ENCODE data around the gene NFATC3. TPM values are rescaled to one million over a fixed set of nuclear protein-coding genes. Genes with fewer than 3 reads are reported as not detected.
A peak's percentile ranks its signal among the peaks of the same experiment; 100 is the strongest.

Gene NFATC3
- total RNA-seq, 1 experiment from 2014 or later: 12.1 TPM

DNA sequence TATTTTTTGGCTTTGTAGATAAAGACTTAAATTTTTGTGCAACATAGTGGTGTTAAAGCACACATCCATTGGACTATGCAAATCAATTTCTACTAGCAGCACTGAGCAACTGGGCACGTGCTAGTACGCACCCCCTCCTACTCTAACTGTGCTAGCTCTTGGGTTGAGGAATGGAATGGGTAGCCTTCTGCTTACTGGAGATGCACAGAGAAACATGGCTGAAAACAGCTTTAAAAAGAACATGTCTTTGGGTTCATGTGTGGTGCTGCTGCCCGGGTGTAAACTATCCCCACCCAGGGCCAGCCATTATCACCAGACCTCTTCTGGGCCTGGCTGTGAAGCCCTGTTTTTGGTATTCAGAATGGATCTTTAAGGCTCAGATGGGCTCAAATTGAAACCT lies 143.5 kb downstream of the NFATC3 start:
- Histone ChIP-seq H3K4me1 (ENCODE audit: insufficient read depth, low read length) (peaks cover 4% of the 10 kb centered on the region), H3K9me2 (replicated peaks; ENCODE audit: low read length) (no peaks in the 10 kb centered on the region), H3K9ac (ENCODE audit: low read length) (no peak overlapping the region), H3K4me2 (ENCODE audit: low read length) (no peak overlapping the region), H3F3A (ENCODE audit: low read length, unreplicated experiment) (no peaks in the 10 kb centered on the region), H4K20me1 (ENCODE audit: low read length) (peaks cover 20% of the 10 kb centered on the region), H3K79me2 (ENCODE audit: low read length) (peaks cover 26% of the 10 kb centered on the region), H3K9me3 (ENCODE audit: low read length) (no peaks in the 10 kb centered on the region), H3K4me3 (ENCODE audit: low read length) (no peak overlapping the region), H3K27ac (ENCODE audit: low read length) (no peak overlapping the region), H2AFZ (ENCODE audit: low read length) (no peak overlapping the region), H3K27me3 (ENCODE audit: low read length) (no peaks in the 10 kb centered on the region), H3K36me3 (ENCODE audit: low read depth, low read length) (peaks cover 27% of the 10 kb centered on the region)
- ATAC-seq (no peak), DNase-seq (no peak)
- CTCF ChIA-PET: interaction anchor here (0.9 kb wide), 1 partner anchor 135 kb away, joined by 3 read pairs; no protein-coding TSS in a partner anchor
- intact Hi-C loops (cut with micrococcal nuclease): loop anchor here (2.0 kb wide), 2 partner anchors 28 to 134 kb away; no protein-coding TSS in a partner anchor
- no TSS peak for BruUV-seq (replicated peaks)
- TF ChIP-seq, protein P1, sequence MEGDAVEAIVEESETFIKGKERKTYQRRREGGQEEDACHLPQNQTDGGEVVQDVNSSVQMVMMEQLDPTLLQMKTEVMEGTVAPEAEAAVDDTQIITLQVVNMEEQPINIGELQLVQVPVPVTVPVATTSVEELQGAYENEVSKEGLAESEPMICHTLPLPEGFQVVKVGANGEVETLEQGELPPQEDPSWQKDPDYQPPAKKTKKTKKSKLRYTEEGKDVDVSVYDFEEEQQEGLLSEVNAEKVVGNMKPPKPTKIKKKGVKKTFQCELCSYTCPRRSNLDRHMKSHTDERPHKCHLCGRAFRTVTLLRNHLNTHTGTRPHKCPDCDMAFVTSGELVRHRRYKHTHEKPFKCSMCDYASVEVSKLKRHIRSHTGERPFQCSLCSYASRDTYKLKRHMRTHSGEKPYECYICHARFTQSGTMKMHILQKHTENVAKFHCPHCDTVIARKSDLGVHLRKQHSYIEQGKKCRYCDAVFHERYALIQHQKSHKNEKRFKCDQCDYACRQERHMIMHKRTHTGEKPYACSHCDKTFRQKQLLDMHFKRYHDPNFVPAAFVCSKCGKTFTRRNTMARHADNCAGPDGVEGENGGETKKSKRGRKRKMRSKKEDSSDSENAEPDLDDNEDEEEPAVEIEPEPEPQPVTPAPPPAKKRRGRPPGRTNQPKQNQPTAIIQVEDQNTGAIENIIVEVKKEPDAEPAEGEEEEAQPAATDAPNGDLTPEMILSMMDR (conservative IDR thresholded peaks at IDR 0.05; ENCODE audit: low read depth, low read length): no peak
- TF ChIP-seq EZH2phosphoT487 (IDR thresholded peaks at IDR 0.05; ENCODE audit: borderline replicate concordance, low read length): no peak
- no peak for TF ChIP-seq EZH2 (IDR thresholded peaks at IDR 0.05; ENCODE audit: low read length, unreplicated experiment)
- POLR2A ChIA-PET (ENCODE audit: unreplicated experiment): interaction anchor here (0.7 kb wide), 1 partner anchor 9 kb away, joined by 4 read pairs; no protein-coding TSS in a partner anchor

DNA sequence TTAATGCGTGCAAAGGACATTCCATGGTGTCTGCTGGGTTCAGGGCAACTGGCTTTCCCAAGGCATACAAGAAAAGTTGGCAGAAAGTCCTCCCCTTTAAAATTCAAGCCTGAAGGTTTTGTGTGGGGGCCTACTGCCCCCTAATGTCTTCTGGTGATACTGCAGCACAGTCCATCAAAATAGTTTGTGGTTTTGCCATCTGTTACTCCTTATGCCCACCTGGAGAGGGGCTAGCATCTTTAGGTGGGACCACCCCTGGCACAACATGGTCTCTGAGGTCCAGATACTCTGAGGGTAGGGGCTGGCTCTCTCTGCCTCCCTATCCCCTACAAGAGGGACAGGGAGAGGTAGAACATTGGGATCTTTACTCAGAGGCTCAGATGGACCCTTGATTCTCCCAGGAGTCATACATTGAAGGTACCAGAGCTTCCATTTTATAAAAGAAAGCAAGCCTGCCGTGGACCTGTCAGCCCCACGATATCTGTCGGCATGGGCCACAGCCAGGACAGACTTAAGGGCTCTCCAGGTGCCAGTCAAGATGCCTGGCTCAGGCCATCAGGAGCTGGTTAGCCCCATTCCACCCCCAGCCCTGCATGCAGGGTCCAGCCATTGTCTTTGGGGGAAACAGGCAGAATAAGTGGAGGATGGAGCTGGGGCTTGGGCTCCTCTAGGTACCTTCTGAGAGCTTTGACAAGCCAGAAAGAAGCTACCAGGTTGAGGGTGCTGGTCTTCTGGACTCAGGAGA lies 144.4 kb downstream of the NFATC3 start:
- Histone ChIP-seq H3K27ac (ENCODE audit: low read length) (no peak overlapping the region), H3K4me1 (ENCODE audit: insufficient read depth, low read length) (peaks cover 13% of the 10 kb centered on the region), H3K4me2 (ENCODE audit: low read length) (no peak overlapping the region), H3F3A (ENCODE audit: low read length, unreplicated experiment) (no peaks in the 10 kb centered on the region), H4K20me1 (ENCODE audit: low read length) (peaks cover 23% of the 10 kb centered on the region), H3K9ac (ENCODE audit: low read length) (no peak overlapping the region), H3K79me2 (ENCODE audit: low read length) (peaks cover 34% of the 10 kb centered on the region), H3K4me3 (ENCODE audit: low read length) (no peak overlapping the region), H3K9me2 (replicated peaks; ENCODE audit: low read length) (no peaks in the 10 kb centered on the region), H3K9me3 (ENCODE audit: low read length) (no peaks in the 10 kb centered on the region), H3K36me3 (ENCODE audit: low read depth, low read length) (peaks cover 30% of the 10 kb centered on the region), H2AFZ (ENCODE audit: low read length) (no peak overlapping the region), H3K27me3 (ENCODE audit: low read length) (no peaks in the 10 kb centered on the region)
- TF ChIP-seq EZH2 (IDR thresholded peaks at IDR 0.05; ENCODE audit: low read length, unreplicated experiment): no peak
- TF ChIP-seq, protein P1 (conservative IDR thresholded peaks at IDR 0.05; ENCODE audit: low read depth, low read length): peak; percentile 81
- no peak for TF ChIP-seq EZH2phosphoT487 (IDR thresholded peaks at IDR 0.05; ENCODE audit: borderline replicate concordance, low read length)
- CTCF ChIA-PET: no interaction called here
- intact Hi-C loops (cut with micrococcal nuclease): loop anchor here (2.0 kb wide), 2 partner anchors 29 to 135 kb away; no protein-coding TSS in a partner anchor
- POLR2A ChIA-PET (ENCODE audit: unreplicated experiment): no interaction called here
- BruUV-seq (replicated peaks): no TSS peak
- ATAC-seq (no peak), DNase-seq (peak; percentile 64)

DNA sequence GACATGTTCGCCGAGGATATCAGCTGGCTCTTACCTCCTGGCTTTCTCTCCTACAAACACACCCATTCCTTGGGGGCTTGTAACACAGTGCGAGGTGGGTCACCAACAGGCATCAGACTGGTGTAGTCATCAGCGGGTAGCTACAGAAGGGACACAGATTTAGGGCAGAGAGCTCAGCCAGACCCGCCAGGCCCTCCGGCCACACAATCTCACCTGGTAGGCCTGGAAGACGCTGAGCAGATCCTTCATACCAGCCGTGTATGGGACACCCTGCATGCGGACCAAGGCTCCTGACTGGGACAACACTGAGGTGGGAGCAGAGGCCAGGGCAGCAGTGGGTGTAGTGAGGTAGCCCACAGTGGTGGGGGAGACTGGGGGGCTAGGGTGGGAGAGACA lies 145.0 kb downstream of the NFATC3 start:
- no peak overlapping the region for H3K9ac ChIP-seq (ENCODE audit: low read length)
- peaks cover 40% of the 10 kb centered on the region for H3K79me2 ChIP-seq (ENCODE audit: low read length)
- ChIA-PET CTCF (no interaction called here), POLR2A (ENCODE audit: unreplicated experiment) (no interaction called here)
- intact Hi-C loops (cut with micrococcal nuclease): no loop called here
- TF ChIP-seq, protein P1 (conservative IDR thresholded peaks at IDR 0.05; ENCODE audit: low read depth, low read length): no peak
- no peak for TF ChIP-seq EZH2phosphoT487 (IDR thresholded peaks at IDR 0.05; ENCODE audit: borderline replicate concordance, low read length)
- no peak for TF ChIP-seq EZH2 (IDR thresholded peaks at IDR 0.05; ENCODE audit: low read length, unreplicated experiment)
- no peak overlapping the region for H2AFZ ChIP-seq (ENCODE audit: low read length)
- DNase-seq: no peak
- H3K36me3 ChIP-seq (ENCODE audit: low read depth, low read length): peaks cover 30% of the 10 kb centered on the region
- H4K20me1 ChIP-seq (ENCODE audit: low read length): peaks cover 23% of the 10 kb centered on the region
- no peak overlapping the region for H3K4me3 ChIP-seq (ENCODE audit: low read length)
- no peaks in the 10 kb centered on the region for H3K9me3 ChIP-seq (ENCODE audit: low read length)
- peaks cover 14% of the 10 kb centered on the region for H3K4me1 ChIP-seq (ENCODE audit: insufficient read depth, low read length)
- no TSS peak for BruUV-seq (replicated peaks)
- no peaks in the 10 kb centered on the region for H3K9me2 ChIP-seq (replicated peaks; ENCODE audit: low read length)
- no peak overlapping the region for H3K27ac ChIP-seq (ENCODE audit: low read length)
- H3F3A ChIP-seq (ENCODE audit: low read length, unreplicated experiment): no peaks in the 10 kb centered on the region
- ATAC-seq: no peak
- no peaks in the 10 kb centered on the region for H3K27me3 ChIP-seq (ENCODE audit: low read length)
- no peak overlapping the region for H3K4me2 ChIP-seq (ENCODE audit: low read length)

Measured in PC-3 (cell line).